NCI-H226 (cell line): ENCODE measurements around the gene EIF1B.
"Not testable (repeated sequence)": the region's sequence is repeated elsewhere in the genome, so short reads cannot be mapped to it uniquely, and the experiment has no call there.

Experiments used
- DNase-seq: peaks from one replicate; pipeline ENCODE4 v3.0.0-alpha.2; 2015

EIF1B gene

DNA sequence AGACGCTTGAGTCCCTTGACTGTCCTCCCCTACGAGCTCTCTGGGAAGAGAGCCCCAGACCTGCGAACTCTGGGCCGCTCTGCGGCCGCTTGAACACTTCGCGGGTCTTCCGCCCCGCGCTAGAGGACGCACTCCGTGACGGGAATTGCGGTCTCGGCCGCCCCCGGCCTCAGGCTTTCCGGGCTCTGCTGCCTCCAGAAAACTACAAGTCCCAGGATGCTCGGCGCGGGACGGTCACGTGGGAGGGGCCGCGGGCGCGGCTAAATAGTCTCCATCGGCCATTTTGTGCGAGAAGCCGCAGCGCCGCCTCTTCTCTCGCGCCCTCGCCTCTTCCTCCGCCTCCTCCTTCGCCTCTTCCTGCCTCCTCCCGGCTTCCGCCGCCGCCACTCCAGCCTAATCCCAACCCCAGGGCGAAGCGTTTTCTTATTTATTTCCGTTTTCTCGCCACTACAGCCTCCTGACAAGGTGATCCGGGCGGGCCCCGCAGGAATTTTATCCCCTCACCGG lies at the start of gene EIF1B:
TSS of gene EIF1B (plus strand) at position 290 of the 507 bp plus-strand sequence. CDS start 235 bp downstream, outside the sequence.
- DNase-seq, result peak; percentile 94

DNA sequence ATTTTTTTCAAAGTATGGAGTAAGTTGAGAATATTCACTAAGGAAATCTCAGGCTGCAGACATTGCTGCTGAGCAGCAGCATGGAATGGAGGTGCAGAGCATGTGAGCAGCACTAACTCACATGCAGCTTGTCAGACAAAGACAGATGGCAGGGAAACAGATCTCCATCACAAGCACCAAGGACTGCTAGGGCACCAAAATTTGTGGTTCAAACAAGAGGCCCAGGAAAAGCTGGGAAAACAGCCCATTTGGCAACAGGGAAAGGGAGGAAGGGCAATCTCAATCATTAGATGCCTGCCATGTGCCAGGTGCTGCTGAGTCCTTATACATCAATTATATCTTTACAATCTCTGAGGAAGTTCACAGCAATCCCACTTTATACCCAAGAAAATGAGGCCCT lies 47.2 kb upstream of the EIF1B start:
- no peak for DNase-seq

GRCh38 chr3:40264451-40264850 lies 45.1 kb upstream of the EIF1B start:
- DNase-seq, result no peak

GRCh38 chr3:40265181-40265580 lies 44.3 kb upstream of the EIF1B start:
- no peak for DNase-seq

- no peak for DNase-seq
Measured at GRCh38 chr3:40267937-40268724, 41.4 kb upstream of the EIF1B start.

DNA sequence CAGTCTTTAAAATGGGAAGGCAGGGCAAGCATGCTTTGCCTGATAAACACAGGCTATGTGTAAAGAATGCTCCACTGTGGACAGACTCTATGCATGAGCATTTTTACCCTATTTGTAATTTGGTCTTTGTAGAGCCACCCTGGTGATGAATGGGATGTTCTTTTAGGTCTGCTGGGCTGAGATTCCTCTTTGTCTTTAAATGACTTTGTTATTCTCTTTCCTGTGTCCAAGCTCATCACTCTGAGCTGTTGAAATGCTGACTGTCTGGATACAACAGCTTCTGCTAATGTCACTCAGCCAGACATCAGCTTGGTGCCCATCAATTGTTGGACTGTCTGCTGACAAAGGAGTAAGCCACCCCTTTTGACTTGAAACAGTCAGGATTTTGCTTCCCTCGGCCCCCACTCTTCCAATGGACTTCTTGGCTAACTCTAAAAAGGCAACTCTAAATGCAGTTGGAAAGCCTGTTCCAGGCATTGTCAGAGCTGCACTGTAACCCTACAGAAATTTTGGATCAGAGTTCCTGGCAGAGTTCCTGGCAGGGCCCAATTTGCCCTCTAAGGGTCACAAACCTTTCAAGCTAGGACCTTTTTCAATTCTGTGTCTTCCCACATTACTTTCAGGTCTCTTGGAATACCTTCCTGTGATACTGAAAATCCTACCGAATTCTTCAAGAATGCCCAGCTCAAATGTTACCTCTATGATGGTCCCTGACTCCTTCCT lies 40.5 kb upstream of the EIF1B start:
- DNase-seq, result no peak

GRCh38 chr3:40278791-40279190 lies 30.7 kb upstream of the EIF1B start:
- DNase-seq, result no peak

DNA sequence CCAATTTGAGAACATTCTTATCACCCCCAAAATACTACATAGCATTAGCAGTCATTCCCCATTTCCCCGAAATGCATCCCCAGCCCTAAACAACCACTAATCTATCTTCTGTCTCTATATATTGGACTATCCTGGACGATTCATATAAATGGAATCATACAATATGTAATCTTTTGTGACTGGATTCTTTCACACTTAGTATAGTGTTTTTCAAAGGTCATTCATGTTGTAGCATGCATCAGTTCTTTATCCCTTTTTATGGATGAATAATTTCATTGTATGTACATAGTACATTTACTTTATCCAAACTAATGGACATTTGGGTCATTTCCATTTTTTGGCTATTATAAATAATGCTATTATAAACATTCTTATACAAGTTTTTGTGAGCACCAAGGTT lies 27.5 kb upstream of the EIF1B start:
- DNase-seq, result no peak

DNA sequence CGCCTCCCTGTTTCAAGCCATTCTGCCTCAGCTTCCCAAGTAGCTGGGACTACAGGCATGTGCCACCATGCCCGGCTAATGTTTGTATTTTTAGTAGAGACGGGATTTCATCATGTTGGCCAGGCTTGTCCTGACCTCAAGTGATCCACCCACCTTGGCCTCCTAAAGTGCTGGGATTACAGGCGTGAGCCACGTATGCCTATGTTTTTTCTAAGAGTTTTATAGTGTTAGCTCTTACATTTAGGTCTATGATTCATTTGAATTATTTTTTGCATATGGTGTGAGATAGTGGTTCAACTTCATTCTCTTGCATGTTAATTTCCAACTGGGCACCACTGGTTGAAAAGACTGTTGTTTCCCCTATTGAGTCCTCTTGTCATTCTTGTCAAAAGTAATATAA lies 26.4 kb upstream of the EIF1B start:
- DNase-seq, result not testable (repeated sequence)

GRCh38 chr3:40287248-40287647 lies 22.3 kb upstream of the EIF1B start:
- DNase-seq, result no peak

DNA sequence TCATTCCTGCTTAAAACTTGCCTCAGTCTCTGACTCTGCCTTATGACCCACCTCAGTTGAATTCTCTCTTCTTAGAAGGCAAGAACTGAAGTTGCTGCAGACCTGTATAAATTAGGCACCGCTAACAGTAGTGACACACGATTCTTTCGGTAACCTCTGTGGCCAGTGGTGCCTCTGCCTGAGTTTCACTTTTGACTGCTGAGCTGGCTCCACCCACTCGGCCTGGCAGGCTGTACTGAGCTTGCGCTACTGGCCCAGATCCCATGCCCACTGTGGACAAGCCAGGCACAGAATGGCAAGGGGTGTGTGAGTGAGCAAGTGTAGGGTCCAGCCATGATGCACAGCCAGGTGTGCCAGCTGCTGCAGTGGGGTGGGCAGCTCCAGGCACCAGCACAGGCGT lies 19.1 kb upstream of the EIF1B start:
- DNase-seq, result no peak

DNA sequence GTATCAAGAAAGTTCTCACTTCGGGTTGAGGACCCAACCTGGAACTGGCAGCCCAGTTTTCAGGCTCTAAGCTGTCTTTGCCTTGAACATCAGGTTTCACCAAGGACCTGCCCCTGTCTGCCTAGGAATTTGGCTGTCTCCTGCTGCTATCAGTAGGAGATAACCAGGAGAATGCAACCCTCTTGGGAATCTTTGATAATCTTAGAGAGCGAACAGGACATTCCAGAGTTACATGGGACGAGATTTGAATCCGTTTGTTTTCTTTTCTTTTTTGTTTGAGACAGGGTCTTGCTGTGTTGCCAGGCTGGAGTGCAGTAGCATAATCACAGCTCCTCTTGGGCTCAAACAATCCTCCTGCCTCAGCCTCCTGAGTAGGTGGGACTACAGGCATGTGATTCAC lies 18.0 kb upstream of the EIF1B start:
- peak; percentile 5 for DNase-seq

- DNase-seq, result no peak
Measured at GRCh38 chr3:40292637-40293349, 16.7 kb upstream of the EIF1B start.

GRCh38 chr3:40294434-40294833 lies 15.1 kb upstream of the EIF1B start:
- DNase-seq, result no peak

- no peak for DNase-seq
Measured at GRCh38 chr3:40298075-40298474, 11.4 kb upstream of the EIF1B start.

- no peak for DNase-seq
Measured at GRCh38 chr3:40299130-40299720, 10.3 kb upstream of the EIF1B start.

- peak; percentile 73 for DNase-seq
Measured at GRCh38 chr3:40299721-40300335, 9.7 kb upstream of the EIF1B start.

- DNase-seq, result no peak
Measured at GRCh38 chr3:40302784-40303183, 6.7 kb upstream of the EIF1B start.

DNA sequence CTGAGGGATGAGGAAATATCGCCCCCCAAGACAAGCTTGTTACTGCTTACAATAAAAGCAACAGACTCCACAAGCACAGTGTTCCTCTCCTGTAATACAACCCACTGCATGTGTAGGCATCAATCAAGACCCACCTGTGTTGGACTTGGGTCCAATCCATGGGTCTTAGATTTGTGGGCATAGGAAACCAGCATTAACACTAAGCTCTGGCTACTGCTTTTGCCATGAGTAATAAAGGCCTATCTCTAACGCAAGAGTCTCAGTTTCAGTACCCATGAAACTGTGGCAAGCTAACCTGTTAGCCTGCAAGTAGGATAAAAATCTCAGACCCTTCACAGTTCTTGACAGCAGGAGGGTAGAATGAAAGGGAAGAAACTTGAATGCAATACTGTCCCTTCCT lies 5.2 kb upstream of the EIF1B start:
- no peak for DNase-seq

GRCh38 chr3:40306336-40306735 lies 3.2 kb upstream of the EIF1B start:
- no peak for DNase-seq

GRCh38 chr3:40307176-40307575 lies 2.3 kb upstream of the EIF1B start:
- DNase-seq, result no peak

DNA sequence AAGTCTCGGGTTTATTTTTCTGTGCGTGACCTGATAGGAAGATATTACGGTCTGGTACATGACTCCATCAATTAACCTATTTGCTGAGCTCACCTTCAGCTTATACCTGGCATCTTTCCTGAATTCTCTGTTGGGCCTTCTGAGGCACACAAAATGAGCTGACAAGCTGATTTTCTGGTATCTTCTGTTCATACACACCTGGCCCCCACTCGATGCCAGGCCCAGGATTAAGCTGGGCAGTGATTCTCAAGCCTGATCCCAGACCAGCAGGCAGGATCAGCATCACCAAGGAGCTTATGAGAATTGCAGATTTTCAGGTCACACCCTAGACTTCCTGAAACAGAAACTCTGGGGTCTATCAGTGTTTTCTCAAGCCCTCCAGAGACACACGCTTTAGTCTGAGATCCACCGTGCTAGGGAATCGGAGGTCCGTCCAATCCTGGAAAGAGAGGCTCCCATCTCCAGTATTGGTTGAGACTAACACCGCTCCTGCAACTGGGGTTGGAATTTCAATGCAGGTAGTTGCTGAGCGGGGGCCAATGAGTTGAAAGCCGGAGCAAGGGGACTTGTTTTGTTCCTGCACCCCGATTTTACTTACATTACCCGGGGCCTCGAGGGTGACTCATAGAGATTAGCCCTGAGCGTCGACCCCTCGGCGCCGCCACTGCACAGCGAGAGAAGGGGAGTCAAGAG lies 636 bp upstream of the EIF1B start:
- no peak for DNase-seq
